Hepatocyte (in vitro differentiated cells): ENCODE results near the gene LEP.
"Not testable (repeated sequence)": the region's sequence is repeated elsewhere in the genome, so short reads cannot be mapped to it uniquely, and the experiment has no call there.

Source experiments
- EZH2 ChIP-seq: fragments of 200-600 bp; sonication (generic); IDR thresholded peaks from 2 replicates; pipeline ENCODE4 v1.6.1; 2016; ENCODE audit warnings: antibody characterized with exemption, mild to moderate bottlenecking, borderline replicate concordance
- TF ChIP-seq, protein P1 (sequence below): fragments of 200-600 bp; sonication (generic); IDR thresholded peaks from 2 replicates; pipeline ENCODE4 v1.5.1; 2016; ENCODE audit warnings: antibody characterized with exemption, mild to moderate bottlenecking; ENCODE audit not compliant: poor library complexity

GRCh38 chr7:128298004-128298403 lies 56.9 kb downstream of the LEP start:
- TF ChIP-seq EZH2 = not testable (repeated sequence)
- TF ChIP-seq, protein P1, sequence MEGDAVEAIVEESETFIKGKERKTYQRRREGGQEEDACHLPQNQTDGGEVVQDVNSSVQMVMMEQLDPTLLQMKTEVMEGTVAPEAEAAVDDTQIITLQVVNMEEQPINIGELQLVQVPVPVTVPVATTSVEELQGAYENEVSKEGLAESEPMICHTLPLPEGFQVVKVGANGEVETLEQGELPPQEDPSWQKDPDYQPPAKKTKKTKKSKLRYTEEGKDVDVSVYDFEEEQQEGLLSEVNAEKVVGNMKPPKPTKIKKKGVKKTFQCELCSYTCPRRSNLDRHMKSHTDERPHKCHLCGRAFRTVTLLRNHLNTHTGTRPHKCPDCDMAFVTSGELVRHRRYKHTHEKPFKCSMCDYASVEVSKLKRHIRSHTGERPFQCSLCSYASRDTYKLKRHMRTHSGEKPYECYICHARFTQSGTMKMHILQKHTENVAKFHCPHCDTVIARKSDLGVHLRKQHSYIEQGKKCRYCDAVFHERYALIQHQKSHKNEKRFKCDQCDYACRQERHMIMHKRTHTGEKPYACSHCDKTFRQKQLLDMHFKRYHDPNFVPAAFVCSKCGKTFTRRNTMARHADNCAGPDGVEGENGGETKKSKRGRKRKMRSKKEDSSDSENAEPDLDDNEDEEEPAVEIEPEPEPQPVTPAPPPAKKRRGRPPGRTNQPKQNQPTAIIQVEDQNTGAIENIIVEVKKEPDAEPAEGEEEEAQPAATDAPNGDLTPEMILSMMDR = not testable (repeated sequence)
